Adipocyte (in vitro differentiated cells): ENCODE measurements around the gene CPNE8.

Experiments used
- DNase-seq: peaks from one replicate; pipeline ENCODE4 v3.0.0-alpha.2; 2015; ENCODE audit warnings: low read depth
- H3K27me3 ChIP-seq: replicated peaks from 2 replicates; pipeline ENCODE4 v1.7.0; 2013; ENCODE audit warnings: mild to moderate bottlenecking, low read length, moderate library complexity; ENCODE audit not compliant: control insufficient read depth, insufficient read depth
- H3K36me3 ChIP-seq: 2 replicates; pipeline ENCODE4 v1.7.0; 2013; ENCODE audit warnings: low read length, mild to moderate bottlenecking, moderate library complexity; ENCODE audit not compliant: control insufficient read depth, insufficient read depth, severe bottlenecking
- H3K4me1 ChIP-seq: 2 replicates; pipeline ENCODE4 v1.7.0; 2013; ENCODE audit warnings: mild to moderate bottlenecking, low read length, moderate library complexity; ENCODE audit not compliant: control insufficient read depth, insufficient read depth
- H3K4me3 ChIP-seq: 2 replicates; pipeline ENCODE4 v1.7.0; 2013; ENCODE audit warnings: mild to moderate bottlenecking, low read length, moderate library complexity
- H3K9ac ChIP-seq: 2 replicates; pipeline ENCODE4 v1.7.0; 2013; ENCODE audit warnings: mild to moderate bottlenecking, low read length, moderate library complexity
- H3K9me3 ChIP-seq: 2 replicates; pipeline ENCODE4 v1.7.0; 2013; ENCODE audit warnings: mild to moderate bottlenecking, low read length, moderate library complexity; ENCODE audit not compliant: control insufficient read depth

Gene CPNE8

DNA sequence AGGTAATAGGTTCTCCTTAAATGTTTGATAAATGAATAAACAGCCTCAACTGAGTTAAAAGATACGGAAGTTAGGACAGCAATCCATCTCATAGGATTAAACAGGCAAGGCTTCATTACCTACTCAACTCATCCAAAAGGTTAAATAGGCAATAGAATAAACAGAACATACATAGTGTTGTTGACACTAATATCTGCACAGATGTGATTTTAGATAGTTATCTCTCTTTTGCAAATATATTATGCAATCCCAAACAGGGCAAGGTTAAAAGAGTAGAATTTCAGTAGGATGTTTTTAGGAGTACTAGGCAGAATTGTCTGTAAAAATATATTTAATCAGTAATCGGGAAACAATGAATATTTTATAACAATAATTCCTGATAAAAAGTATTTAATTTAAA, 276.3 kb downstream of the CPNE8 start:
- Histone ChIP-seq H3K4me1 (no peaks in the 10 kb centered on the region), H3K36me3 (no peaks in the 10 kb centered on the region), H3K9ac (no peak overlapping the region), H3K9me3 (no peaks in the 10 kb centered on the region), H3K4me3 (no peak overlapping the region), H3K27me3 (no peaks in the 10 kb centered on the region)
- DNase-seq: no peak

GRCh38 chr12:38628288-38628687, 277.1 kb downstream of the CPNE8 start:
- no peak overlapping the region for H3K9ac ChIP-seq
- no peaks in the 10 kb centered on the region for H3K27me3 ChIP-seq
- DNase-seq: no peak
- H3K4me3 ChIP-seq: no peak overlapping the region
- H3K4me1 ChIP-seq: no peaks in the 10 kb centered on the region
- no peaks in the 10 kb centered on the region for H3K36me3 ChIP-seq
- H3K9me3 ChIP-seq: no peaks in the 10 kb centered on the region

GRCh38 chr12:38625306-38625705, 280.1 kb downstream of the CPNE8 start:
- no peak overlapping the region for H3K9ac ChIP-seq
- H3K4me3 ChIP-seq: no peak overlapping the region
- no peak for DNase-seq
- H3K9me3 ChIP-seq: no peaks in the 10 kb centered on the region
- no peaks in the 10 kb centered on the region for H3K36me3 ChIP-seq
- no peaks in the 10 kb centered on the region for H3K27me3 ChIP-seq
- H3K4me1 ChIP-seq: no peaks in the 10 kb centered on the region

GRCh38 chr12:38614171-38614570, 291.2 kb downstream of the CPNE8 start:
- Histone ChIP-seq H3K9ac (no peak overlapping the region), H3K4me3 (no peak overlapping the region), H3K27me3 (no peaks in the 10 kb centered on the region), H3K4me1 (no peaks in the 10 kb centered on the region), H3K9me3 (no peaks in the 10 kb centered on the region), H3K36me3 (no peaks in the 10 kb centered on the region)
- DNase-seq: no peak

- Histone ChIP-seq H3K4me3 (no peak overlapping the region), H3K36me3 (no peaks in the 10 kb centered on the region), H3K4me1 (no peaks in the 10 kb centered on the region), H3K9ac (no peak overlapping the region), H3K27me3 (no peaks in the 10 kb centered on the region), H3K9me3 (no peaks in the 10 kb centered on the region)
- no peak for DNase-seq
Observed at GRCh38 chr12:38610808-38611350, 294.5 kb downstream of the CPNE8 start.

- H3K4me3 ChIP-seq: no peak overlapping the region
- DNase-seq: no peak
- H3K4me1 ChIP-seq: no peaks in the 10 kb centered on the region
- no peaks in the 10 kb centered on the region for H3K9me3 ChIP-seq
- H3K27me3 ChIP-seq: no peaks in the 10 kb centered on the region
- H3K9ac ChIP-seq: no peak overlapping the region
- no peaks in the 10 kb centered on the region for H3K36me3 ChIP-seq
Observed at GRCh38 chr12:38607295-38607694, 298.1 kb downstream of the CPNE8 start.
